Right cardiac atrium (tissue), 5 donors: Measurements from ENCODE around the gene CHD6. TPM values are rescaled to one million over a fixed set of nuclear protein-coding genes. Genes with fewer than 3 reads are reported as not detected.

Source experiments
- ATAC-seq, 2 donors: fragments of 200-7000 bp; cut with Tn5 transposase; one replicate each; pipeline versions ENCODE4 v1.8.0 to v1.9.1; 2020; ENCODE audit warnings: moderate library complexity in 2 of 2, mild to moderate bottlenecking in 1 of 2
- DNase-seq, 3 donors: peaks; one replicate each; pipeline ENCODE4 v3.0.0-alpha.2; 2020
- H3K27ac ChIP-seq: one replicate; pipeline ENCODE4 v1.5.1; 2013; ENCODE audit warnings: mild to moderate bottlenecking, low read length, control low read depth, moderate library complexity
- H3K27me3 ChIP-seq: one replicate; pipeline ENCODE4 v1.6.1; 2013; ENCODE audit not compliant: control insufficient read depth, insufficient read depth
- H3K4me1 ChIP-seq: one replicate; pipeline ENCODE4 v1.6.1; 2013; ENCODE audit warnings: low read length; ENCODE audit not compliant: control insufficient read depth, insufficient read depth
- H3K4me3 ChIP-seq: one replicate; pipeline ENCODE4 v1.5.1; 2013; ENCODE audit warnings: low read length, control low read depth
- H3K9me3 ChIP-seq: one replicate; pipeline ENCODE4 v1.6.1; 2013; ENCODE audit warnings: low read length; ENCODE audit not compliant: control insufficient read depth
- WGBS: extraction: QIAGEN DNeasy Blood & Tissue Kit; methylation state at CpG from one replicate; pipeline ENCODE4 v1.1.7; 2013; 5-methylcytosine and 5-hydroxymethylcytosine counted together
- intact Hi-C, 4 donors: fragments of 100-400 bp; cut with DNase I; formaldehyde crosslinking; loops; one replicate each; pipeline versions ENCODE4 v1.11.0 to v1.14.0; 2022 to 2023
- polyA plus RNA-seq: library from polyadenylated mRNA; stranded (reverse); fragments of 200-250 nt; gene quantifications from one replicate; pipeline ENCODE4 v1.2.3, GENCODE V29; 2013
- total RNA-seq, 4 donors: library from RNA; stranded (reverse); fragmentation: NEBNext Ultra II Directional; extraction: Animal tissue kit (Norgen Biotek cat#: 25700); gene quantifications; one replicate each; pipeline ENCODE4 v1.2.1, GENCODE V29; 2021
- donor health status: healthy with polysubstance abuse.
- donor health status: DM: no; HTN: yes; CAD: no.
- donor health status: DM: no; HTN: no; CAD: no.
- donor health status: DM: no; HTN: yes; CAD: no; lungs with severe emphysema.
- donor health status: DM: yes; HTN: yes; CAD: no.

Gene CHD6
- total and polyA plus RNA-seq, 5 donors: 9.7 to 53.9 (median 49.2) TPM

DNA sequence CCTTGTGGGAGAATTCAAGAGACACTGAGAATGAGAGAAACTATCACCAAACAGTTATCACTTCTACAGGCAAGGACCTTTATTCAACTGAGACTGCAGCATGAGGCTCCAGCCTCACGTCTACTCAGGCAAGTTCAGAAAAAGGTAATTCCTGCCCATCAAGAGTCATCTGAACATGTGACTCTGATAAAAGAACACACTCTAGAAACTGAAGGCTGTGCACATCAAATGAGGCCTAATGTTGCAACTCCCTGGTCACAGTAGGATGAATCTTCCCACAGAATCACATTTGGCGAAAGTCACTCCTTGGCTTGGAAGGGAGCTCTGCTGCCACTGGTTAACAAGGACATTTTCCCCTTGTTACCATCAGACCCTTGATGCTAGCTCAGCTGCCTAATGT, 180.3 kb downstream of the CHD6 start:
- no peak for DNase-seq
- no peaks in the 10 kb centered on the region for H3K4me1 ChIP-seq
- 63% methylated on average over 2 of the region's 2 CpGs for WGBS
- no peak overlapping the region for H3K4me3 ChIP-seq
- no peaks in the 10 kb centered on the region for H3K9me3 ChIP-seq
- H3K27ac ChIP-seq: no peak overlapping the region
- ATAC-seq: no peak
- no peaks in the 10 kb centered on the region for H3K27me3 ChIP-seq
- intact Hi-C loops: no loop called here

DNA sequence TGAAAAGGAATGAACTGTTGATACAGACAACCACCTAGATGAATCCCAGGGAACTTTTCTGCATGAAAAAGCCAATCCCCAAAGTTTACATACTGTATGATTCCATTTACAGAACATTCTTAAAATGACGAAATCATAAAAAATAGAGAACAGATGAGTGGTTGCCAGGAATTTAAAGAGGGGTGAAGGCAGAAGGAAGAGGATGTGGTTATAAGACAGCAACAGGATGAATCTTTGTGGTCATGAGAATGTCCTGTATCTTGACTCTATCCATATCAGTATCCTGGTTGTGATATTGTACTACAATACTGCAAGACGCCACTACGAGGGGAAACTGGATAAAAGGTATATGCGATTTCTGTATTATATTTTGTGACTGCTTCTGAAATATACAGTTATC, 181.5 kb downstream of the CHD6 start:
- intact Hi-C loops: no loop called here

DNA sequence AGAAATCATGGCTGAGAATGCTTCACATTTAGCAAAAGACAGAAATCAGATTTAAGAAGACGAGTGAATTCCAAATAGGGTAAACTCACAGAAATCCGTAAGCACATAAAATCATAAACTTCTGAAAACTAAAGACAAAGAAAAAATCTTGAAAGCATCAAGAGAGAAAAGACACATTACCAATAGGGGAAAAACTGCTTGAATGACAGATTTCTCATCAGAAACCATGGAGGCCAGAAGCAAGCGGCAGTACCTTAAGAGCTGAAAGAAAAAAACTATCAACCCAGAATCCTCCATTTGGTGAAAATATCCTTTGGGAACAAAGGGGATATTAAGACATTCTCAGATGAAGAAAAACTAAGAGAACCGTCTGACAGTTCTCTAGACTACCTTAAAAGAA, 185.0 kb downstream of the CHD6 start:
- 83% methylated on average over 4 of the region's 4 CpGs for WGBS
- no peak overlapping the region for H3K27ac ChIP-seq
- H3K4me3 ChIP-seq: no peak overlapping the region
- no peaks in the 10 kb centered on the region for H3K27me3 ChIP-seq
- ATAC-seq (no peak), DNase-seq (no peak)
- intact Hi-C loops: no loop called here
- H3K4me1 ChIP-seq: no peaks in the 10 kb centered on the region
- no peaks in the 10 kb centered on the region for H3K9me3 ChIP-seq

More for the DNA sequence above, 181.5 kb downstream of the CHD6 start:
- no peak for ATAC-seq
- H3K4me3 ChIP-seq: no peak overlapping the region
- no peaks in the 10 kb centered on the region for H3K4me1 ChIP-seq
- no peaks in the 10 kb centered on the region for H3K9me3 ChIP-seq
- no peak for DNase-seq
- WGBS: 79% methylated on average over 4 of the region's 4 CpGs
- H3K27ac ChIP-seq: no peak overlapping the region
- no peaks in the 10 kb centered on the region for H3K27me3 ChIP-seq

DNA sequence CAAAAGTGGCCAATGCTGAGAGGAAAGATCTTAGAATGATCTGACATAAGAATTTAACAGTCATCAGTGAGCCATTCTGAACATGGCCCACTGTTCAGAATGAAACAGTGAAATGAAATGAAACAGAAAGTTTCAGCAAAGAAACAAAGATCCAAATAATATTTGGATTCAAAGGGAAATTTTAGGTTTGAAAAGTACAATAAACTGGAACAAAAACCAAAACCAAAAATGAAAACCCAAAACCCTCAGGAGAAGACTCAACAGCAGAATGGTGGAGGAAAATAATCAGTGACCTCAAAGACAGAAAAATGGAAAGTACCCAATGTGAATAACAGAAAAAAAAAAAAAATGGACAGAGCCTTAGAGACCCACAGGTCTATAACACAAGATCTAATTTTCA, 185.4 kb downstream of the CHD6 start:
- intact Hi-C loops: no loop called here
- Histone ChIP-seq H3K27me3 (no peaks in the 10 kb centered on the region), H3K4me3 (no peak overlapping the region), H3K9me3 (no peaks in the 10 kb centered on the region), H3K4me1 (no peaks in the 10 kb centered on the region), H3K27ac (no peak overlapping the region)
- DNase-seq: no peak
- ATAC-seq: no peak

DNA sequence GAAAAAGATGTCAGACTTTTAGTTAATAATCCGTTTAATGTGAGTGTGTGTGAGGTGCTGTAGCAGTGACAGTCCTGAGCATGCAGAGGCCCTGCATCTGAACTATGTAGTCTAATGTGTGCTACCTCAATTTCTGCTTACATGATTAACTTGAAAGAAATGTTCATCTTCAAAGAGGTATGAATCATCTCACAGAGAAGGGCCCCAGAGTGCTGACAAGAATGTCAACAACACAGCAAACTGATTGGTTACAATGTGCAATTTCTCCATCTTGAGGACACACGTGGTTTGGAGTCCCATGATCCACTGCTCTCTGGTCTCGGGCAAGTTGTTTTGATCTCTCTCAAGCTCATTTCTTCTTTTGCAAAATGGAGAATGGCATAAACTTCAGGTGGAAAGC, 189.9 kb downstream of the CHD6 start:
- Histone ChIP-seq H3K4me3 (no peak overlapping the region), H3K4me1 (no peaks in the 10 kb centered on the region), H3K27ac (no peak overlapping the region), H3K9me3 (no peaks in the 10 kb centered on the region), H3K27me3 (no peaks in the 10 kb centered on the region)
- intact Hi-C loops: no loop called here
- DNase-seq (no peak), ATAC-seq (no peak)
- WGBS: 77% methylated on average over 3 of the region's 3 CpGs

DNA sequence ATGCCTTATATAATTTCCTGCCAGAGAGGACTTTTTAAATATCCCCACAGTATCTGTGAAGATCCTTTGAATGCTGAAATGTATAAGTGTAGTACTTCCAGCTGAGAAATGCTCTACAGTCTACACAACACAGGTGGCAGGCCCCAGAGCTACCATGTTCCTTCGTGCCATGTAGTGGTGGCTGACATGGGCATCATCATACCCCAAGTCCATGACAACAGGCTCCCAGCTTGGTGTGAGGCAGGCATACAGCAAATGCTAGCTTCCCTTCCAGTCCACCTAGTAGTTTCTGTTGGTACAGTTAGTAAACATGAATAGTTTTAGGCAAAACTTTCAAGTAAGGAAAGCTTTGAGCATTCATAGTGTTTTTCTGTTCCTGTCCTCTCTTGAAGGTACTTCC, 190.3 kb downstream of the CHD6 start:
- no peaks in the 10 kb centered on the region for H3K4me1 ChIP-seq
- no peaks in the 10 kb centered on the region for H3K9me3 ChIP-seq
- ATAC-seq (no peak), DNase-seq (no peak)
- WGBS: 63% methylated on average over 1 of the region's 1 CpG
- no peak overlapping the region for H3K4me3 ChIP-seq
- intact Hi-C loops: no loop called here
- no peak overlapping the region for H3K27ac ChIP-seq
- no peaks in the 10 kb centered on the region for H3K27me3 ChIP-seq

DNA sequence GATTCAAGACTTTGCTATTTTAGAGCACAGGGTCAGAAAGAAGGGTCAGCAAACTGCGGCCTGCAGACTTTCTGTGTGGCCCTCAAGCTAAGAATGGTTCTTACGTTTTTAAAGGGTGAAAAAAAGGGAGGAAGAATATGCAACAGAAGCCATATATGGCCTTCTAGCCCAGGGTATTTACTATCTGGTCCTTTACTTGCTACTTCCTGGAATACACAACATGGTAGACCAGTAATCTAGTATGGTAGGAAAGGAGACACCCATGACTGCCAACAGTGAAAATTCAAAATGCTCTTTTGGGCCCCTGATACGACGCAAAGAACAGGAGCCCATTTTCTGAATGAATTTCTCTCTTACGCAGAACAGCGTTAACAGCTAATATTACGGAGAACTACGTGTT, 191.2 kb downstream of the CHD6 start:
- DNase-seq (no peak), ATAC-seq (no peak)
- intact Hi-C loops: no loop called here
- no peaks in the 10 kb centered on the region for H3K4me1 ChIP-seq
- H3K27me3 ChIP-seq: no peaks in the 10 kb centered on the region
- H3K9me3 ChIP-seq: no peaks in the 10 kb centered on the region
- no peak overlapping the region for H3K27ac ChIP-seq
- H3K4me3 ChIP-seq: no peak overlapping the region
- 86% methylated on average over 8 of the region's 8 CpGs for WGBS

DNA sequence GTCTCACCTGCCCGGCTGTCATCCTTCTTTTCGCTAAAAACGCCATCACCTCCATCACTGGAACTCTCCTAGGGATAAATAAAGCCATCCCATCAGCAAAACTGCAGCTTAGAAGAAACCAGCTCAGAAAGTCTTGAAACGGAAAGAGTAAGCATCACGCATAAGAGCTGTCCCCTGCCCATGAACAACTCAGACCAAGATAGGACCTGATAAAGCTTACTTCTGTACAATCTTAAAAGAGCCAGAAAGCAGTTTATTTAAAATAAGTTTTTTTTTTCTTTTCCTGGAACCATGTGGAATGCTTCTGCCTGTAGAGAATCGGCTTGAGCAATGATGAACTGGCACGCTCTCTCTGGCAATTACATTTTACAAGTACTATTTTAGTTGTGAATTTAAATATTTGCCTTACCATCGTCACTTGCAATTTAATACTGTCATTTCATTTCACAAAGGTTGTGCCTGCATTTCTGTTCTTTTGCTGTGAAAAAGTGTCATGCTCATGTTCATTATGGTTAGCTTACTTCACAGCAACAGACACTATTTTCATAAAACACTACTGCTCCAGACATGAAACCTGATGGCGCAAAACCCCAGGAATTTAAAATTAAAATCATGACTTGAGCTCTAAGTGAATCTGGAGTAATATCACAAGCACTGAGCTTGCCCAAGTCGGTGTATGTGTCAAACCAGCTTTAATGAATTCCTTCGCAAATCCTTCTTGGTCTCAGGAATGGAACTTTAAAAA, 191.9 kb downstream of the CHD6 start:
- intact Hi-C loops: no loop called here
- no peaks in the 10 kb centered on the region for H3K9me3 ChIP-seq
- ATAC-seq (no peak), DNase-seq (no peak)
- H3K27me3 ChIP-seq: no peaks in the 10 kb centered on the region
- H3K4me1 ChIP-seq: no peaks in the 10 kb centered on the region
- 87% methylated on average over 11 of the region's 11 CpGs for WGBS
- H3K4me3 ChIP-seq: no peak overlapping the region
- H3K27ac ChIP-seq: no peak overlapping the region

DNA sequence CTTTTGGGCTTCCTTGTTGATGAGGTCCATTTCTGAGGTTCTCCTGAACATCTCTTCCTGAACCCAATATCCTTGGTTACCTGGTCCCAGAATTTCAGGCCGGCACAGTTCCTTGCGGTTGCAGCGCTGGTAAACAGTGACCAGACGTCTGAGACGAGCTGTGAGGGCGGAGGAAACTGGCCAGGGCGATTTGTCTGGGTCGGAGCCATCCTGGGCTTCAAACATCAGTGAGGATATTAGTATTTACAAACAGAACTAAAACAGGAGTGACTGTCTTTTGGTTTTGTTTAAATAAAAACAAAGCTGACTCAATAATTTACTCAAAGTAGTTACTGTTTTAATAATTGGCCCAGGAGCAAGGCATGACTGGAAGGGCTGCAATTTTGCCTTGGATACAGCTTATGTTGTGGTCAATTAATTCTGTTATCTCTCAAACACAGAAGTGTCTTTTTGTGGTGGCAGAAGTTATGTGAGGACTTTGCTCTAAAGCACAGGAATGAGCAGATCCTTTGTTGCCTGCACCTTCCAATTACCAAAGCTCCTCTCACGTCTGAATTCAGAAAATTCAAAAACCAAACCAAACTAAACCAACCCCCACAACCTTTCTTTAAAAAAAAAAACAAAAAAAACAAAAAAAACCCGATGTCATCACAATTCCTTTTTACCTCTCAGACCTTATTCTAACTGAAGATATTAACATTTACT, 192.8 kb downstream of the CHD6 start:
- Histone ChIP-seq H3K4me1 (no peaks in the 10 kb centered on the region), H3K9me3 (no peaks in the 10 kb centered on the region), H3K27ac (peak overlapping the region; percentile 64), H3K27me3 (no peaks in the 10 kb centered on the region), H3K4me3 (no peak overlapping the region)
- ATAC-seq: peak in 1 of 2 donors; percentile 55
- 58% methylated on average over 10 of the region's 10 CpGs for WGBS
- intact Hi-C loops: no loop called here
- peak in 2 of 3 donors; percentile 66 to 69 for DNase-seq

DNA sequence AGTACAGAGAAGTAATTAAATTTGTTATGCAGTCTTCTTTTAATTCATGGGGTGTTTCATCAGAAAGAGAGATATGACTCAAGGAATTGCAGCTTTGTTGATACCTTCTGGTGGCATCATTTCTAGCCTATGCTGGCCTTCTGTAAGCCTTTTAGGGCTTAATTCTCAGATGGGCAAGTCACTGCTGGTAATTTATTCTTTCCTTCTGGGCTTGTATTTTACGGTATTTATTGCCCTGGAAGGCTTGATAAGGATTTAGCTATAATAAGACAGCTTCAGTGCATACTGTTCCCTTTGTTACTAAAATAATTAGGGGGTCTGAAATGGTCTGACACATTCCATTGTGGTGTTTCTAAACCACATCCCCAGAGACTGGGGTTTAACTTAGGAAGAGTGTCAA, 193.6 kb downstream of the CHD6 start:
- no peak for DNase-seq
- H3K4me3 ChIP-seq: no peak overlapping the region
- ATAC-seq: no peak
- H3K27ac ChIP-seq: no peak overlapping the region
- intact Hi-C loops: no loop called here
- no peaks in the 10 kb centered on the region for H3K9me3 ChIP-seq
- no peaks in the 10 kb centered on the region for H3K4me1 ChIP-seq
- H3K27me3 ChIP-seq: no peaks in the 10 kb centered on the region
- 42% methylated on average over 1 of the region's 1 CpG for WGBS

DNA sequence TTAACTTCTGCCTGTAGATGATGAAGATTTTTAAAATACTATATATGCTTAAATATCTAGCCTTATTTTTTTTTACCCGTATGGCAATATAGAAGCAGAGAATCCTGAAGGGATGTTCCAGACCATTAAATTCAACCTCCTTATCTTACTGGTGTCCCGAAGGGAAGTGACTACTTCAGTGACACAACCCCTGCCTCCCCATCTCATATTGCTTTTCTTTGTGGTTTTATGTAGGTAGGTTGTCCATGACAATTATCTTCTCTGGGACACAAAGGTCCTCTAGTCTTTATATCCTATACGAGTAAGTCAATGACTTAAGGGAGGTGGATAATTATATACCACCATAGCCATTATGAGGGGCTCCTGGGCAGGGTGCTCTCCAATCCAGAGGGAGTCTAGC, 194.2 kb downstream of the CHD6 start:
- intact Hi-C loops: no loop called here
- Histone ChIP-seq H3K27ac (no peak overlapping the region), H3K4me1 (no peaks in the 10 kb centered on the region), H3K9me3 (no peaks in the 10 kb centered on the region), H3K27me3 (no peaks in the 10 kb centered on the region), H3K4me3 (no peak overlapping the region)
- ATAC-seq: no peak
- DNase-seq: no peak
- 89% methylated on average over 3 of the region's 3 CpGs for WGBS
